Esophagus squamous epithelium (tissue), 5 donors: ENCODE data around the gene KCNQ1. TPM values are rescaled to one million over a fixed set of nuclear protein-coding genes. Genes with fewer than 3 reads are reported as not detected.
A peak's percentile ranks its signal among the peaks of the same experiment; 100 is the strongest.

Experiments used
- DNase-seq: peaks from one replicate; lab custom pipeline; 2025; lab: John Stamatoyannopoulos, UW
- H3K27ac ChIP-seq, 4 donors: fragments of 200-600 bp; sonication (generic); one replicate each; pipeline ENCODE4 v1.5.1; 2016 to 2019; ENCODE audit warnings: mild to moderate bottlenecking in 1 of 4
- H3K27me3 ChIP-seq, 4 donors: fragments of 200-600 bp; sonication (generic); 1 replicate in 3 of 4; 2 replicates in 1 of 4; pipeline versions ENCODE4 v1.5.1 to v1.6.0; 2017 to 2021; ENCODE audit warnings: antibody characterized with exemption in 1 of 4
- H3K36me3 ChIP-seq, 3 donors: fragments of 200-600 bp; sonication (generic); one replicate each; pipeline ENCODE4 v1.5.1; 2016 to 2019
- H3K4me1 ChIP-seq, 3 donors: fragments of 200-600 bp; sonication (generic); one replicate each; pipeline ENCODE4 v1.5.1; 2017 to 2019
- H3K4me3 ChIP-seq, 4 donors: fragments of 200-600 bp; sonication (generic); 1 replicate in 3 of 4; 2 replicates in 1 of 4; pipeline ENCODE4 v1.5.1; 2016 to 2019; ENCODE audit warnings: mild to moderate bottlenecking in 2 of 4, moderate library complexity in 1 of 4
- H3K9me3 ChIP-seq, 3 donors: fragments of 200-600 bp; sonication (generic); one replicate each; pipeline ENCODE4 v1.5.1; 2016 to 2019
- POLR2A ChIP-seq, 4 donors: fragments of 450-650 bp; IDR thresholded peaks; one replicate each; pipeline ENCODE4 v1.6.1; 2017; ENCODE audit warnings: antibody characterized with exemption in 4 of 4, mild to moderate bottlenecking in 4 of 4, moderate library complexity in 3 of 4
- WGBS, 2 donors: methylation state at CpG; one replicate each; pipeline ENCODE4 v1.1.5; 2018; 5-methylcytosine and 5-hydroxymethylcytosine counted together
- intact Hi-C: fragments of 100-400 bp; cut with DNase I; formaldehyde crosslinking; loops from one replicate; pipeline ENCODE4 v1.15.0; 2022
- total RNA-seq, 4 donors: library from RNA; depleted of rRNA; stranded (reverse); fragments of >200 nt; gene quantifications; one replicate each; pipeline ENCODE4 v1.1.0, GENCODE V29; 2016
- TF ChIP-seq, protein P1 (sequence below), 6 experiments: fragments of 450-650 bp in 4 of 6; fragments of 200-600 bp in 2 of 6; sonication (generic) in 2 of 6; IDR thresholded peaks; one replicate each; pipeline ENCODE4 v1.5.1; 2016 to 2019; ENCODE audit warnings: antibody characterized with exemption in 6 of 6, mild to moderate bottlenecking in 4 of 6, moderate library complexity in 4 of 6
- donor health status: DM: yes; HTN: yes; CAD: no.

Gene KCNQ1
- total RNA-seq, 4 donors from 2014 or later: 0.61 to 3.1 (median 0.72) TPM

DNA sequence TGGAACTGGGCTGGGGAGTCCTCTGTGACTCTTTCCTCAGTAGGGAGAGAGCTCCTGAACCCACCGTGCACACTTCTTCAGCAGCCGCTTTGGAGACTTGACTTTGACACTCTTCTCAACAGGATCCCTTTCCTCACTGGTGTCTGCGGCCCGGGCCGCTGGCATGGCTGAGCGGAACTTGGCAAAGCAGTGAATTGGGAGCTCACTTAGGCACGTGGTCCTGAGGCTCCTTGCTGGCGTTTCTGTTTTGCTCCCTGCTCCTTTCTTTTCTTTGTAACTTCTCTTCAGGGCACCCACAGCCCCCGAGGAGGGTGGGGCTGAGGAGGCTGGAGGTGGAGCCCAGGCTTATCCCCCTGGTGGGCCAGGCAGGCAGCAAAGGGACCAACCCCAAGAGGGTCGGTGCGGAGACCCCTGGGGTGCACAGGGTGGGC is 263.4 kb downstream of the KCNQ1 start:
- H3K4me1 ChIP-seq: peaks cover 0 to 23% (median 5%) of the 10 kb centered on the region in 3 donors
- H3K4me3 ChIP-seq: peak overlapping the region in 1 of 4 donors; percentile 12
- intact Hi-C loops: no loop called here
- H3K9me3 ChIP-seq: peaks cover 0 to 5% (median 0%) of the 10 kb centered on the region in 3 donors
- H3K36me3 ChIP-seq: no peaks in the 10 kb centered on the region
- peak overlapping the region in 3 of 4 donors; percentile 51 to 61 (median 52) for H3K27ac ChIP-seq
- no peak for TF ChIP-seq POLR2A (IDR thresholded peaks at IDR 0.05)
- TF ChIP-seq, protein P1, sequence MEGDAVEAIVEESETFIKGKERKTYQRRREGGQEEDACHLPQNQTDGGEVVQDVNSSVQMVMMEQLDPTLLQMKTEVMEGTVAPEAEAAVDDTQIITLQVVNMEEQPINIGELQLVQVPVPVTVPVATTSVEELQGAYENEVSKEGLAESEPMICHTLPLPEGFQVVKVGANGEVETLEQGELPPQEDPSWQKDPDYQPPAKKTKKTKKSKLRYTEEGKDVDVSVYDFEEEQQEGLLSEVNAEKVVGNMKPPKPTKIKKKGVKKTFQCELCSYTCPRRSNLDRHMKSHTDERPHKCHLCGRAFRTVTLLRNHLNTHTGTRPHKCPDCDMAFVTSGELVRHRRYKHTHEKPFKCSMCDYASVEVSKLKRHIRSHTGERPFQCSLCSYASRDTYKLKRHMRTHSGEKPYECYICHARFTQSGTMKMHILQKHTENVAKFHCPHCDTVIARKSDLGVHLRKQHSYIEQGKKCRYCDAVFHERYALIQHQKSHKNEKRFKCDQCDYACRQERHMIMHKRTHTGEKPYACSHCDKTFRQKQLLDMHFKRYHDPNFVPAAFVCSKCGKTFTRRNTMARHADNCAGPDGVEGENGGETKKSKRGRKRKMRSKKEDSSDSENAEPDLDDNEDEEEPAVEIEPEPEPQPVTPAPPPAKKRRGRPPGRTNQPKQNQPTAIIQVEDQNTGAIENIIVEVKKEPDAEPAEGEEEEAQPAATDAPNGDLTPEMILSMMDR (IDR thresholded peaks at IDR 0.05): no peak
- WGBS, 2 donors: 28 to 30% methylated on average over 7 to 8 of the region's 11 CpGs
- no peaks in the 10 kb centered on the region for H3K27me3 ChIP-seq
- no peak for DNase-seq

GRCh38 chr11:2708757-2709281 is 264.0 kb downstream of the KCNQ1 start:
- intact Hi-C loops: no loop called here
- WGBS, 2 donors: 73 to 79% methylated on average over 12 to 14 of the region's 14 CpGs
- Histone ChIP-seq H3K36me3 (no peaks in the 10 kb centered on the region), H3K9me3 (peaks cover 0 to 5% (median 0%) of the 10 kb centered on the region in 3 donors), H3K27me3 (no peaks in the 10 kb centered on the region), H3K27ac (peak overlapping the region in 3 of 4 donors; percentile 51 to 61 (median 52)), H3K4me3 (peak overlapping the region in 1 of 4 donors; percentile 12), H3K4me1 (peaks cover 0 to 19% (median 5%) of the 10 kb centered on the region in 3 donors)
- TF ChIP-seq POLR2A (IDR thresholded peaks at IDR 0.05): no peak
- DNase-seq: no peak

DNA sequence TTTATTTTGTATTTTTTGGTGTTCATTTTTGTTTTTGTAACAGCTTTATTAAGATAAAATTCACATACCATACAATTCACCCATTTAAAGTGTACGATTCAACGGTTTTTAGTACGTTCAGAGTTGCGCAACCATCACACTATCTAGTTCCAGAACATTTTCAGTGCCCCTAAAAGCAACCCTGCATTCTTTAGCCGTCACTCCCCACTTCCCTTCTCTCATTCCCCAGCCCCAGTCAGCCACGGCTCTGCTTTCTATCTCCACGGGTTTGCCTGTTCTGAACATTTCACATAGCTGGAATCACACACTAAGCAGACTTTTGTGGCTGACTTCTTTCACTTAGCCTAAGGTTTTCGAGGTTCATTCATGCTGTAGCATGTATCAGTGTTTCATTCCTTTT is 264.6 kb downstream of the KCNQ1 start:
- no peak for DNase-seq
- intact Hi-C loops: no loop called here
- peaks cover 0 to 19% (median 5%) of the 10 kb centered on the region in 3 donors for H3K4me1 ChIP-seq

GRCh38 chr11:2711161-2711560 is 266.4 kb downstream of the KCNQ1 start:
- H3K4me1 ChIP-seq: peaks cover 0 to 19% (median 5%) of the 10 kb centered on the region in 3 donors
- WGBS, 2 donors: 82 to 88% methylated on average over 3 of the region's 6 CpGs
- no peak overlapping the region for H3K4me3 ChIP-seq
- intact Hi-C loops: no loop called here
- H3K27me3 ChIP-seq: no peaks in the 10 kb centered on the region
- H3K36me3 ChIP-seq: no peaks in the 10 kb centered on the region
- H3K27ac ChIP-seq: no peak overlapping the region
- no peak for DNase-seq
- peaks cover 0 to 2% (median 0%) of the 10 kb centered on the region in 3 donors for H3K9me3 ChIP-seq
- TF ChIP-seq POLR2A (IDR thresholded peaks at IDR 0.05): no peak
- TF ChIP-seq, protein P1 (IDR thresholded peaks at IDR 0.05): no peak

More for the DNA sequence above, 264.6 kb downstream of the KCNQ1 start:
- H3K9me3 ChIP-seq: peaks cover 0 to 5% (median 0%) of the 10 kb centered on the region in 3 donors
- no peaks in the 10 kb centered on the region for H3K27me3 ChIP-seq
- TF ChIP-seq, protein P1 (IDR thresholded peaks at IDR 0.05): no peak
- TF ChIP-seq POLR2A (IDR thresholded peaks at IDR 0.05): no peak
- no peaks in the 10 kb centered on the region for H3K36me3 ChIP-seq
- peak overlapping the region in 1 of 4 donors; percentile 12 for H3K4me3 ChIP-seq
- peak overlapping the region in 1 of 4 donors; percentile 51 for H3K27ac ChIP-seq
- whole genome bisulfite sequencing, 2 donors: 45 to 46% methylated on average over 8 of the region's 8 CpGs

GRCh38 chr11:2713094-2713493 is 268.3 kb downstream of the KCNQ1 start:
- H3K27me3 ChIP-seq: no peaks in the 10 kb centered on the region
- intact Hi-C loops: no loop called here
- TF ChIP-seq, protein P1 (IDR thresholded peaks at IDR 0.05): no peak
- no peak for TF ChIP-seq POLR2A (IDR thresholded peaks at IDR 0.05)
- no peak overlapping the region for H3K27ac ChIP-seq
- peaks cover 0 to 25% (median 5%) of the 10 kb centered on the region in 3 donors for H3K4me1 ChIP-seq
- no peak for DNase-seq
- 85 to 88% methylated on average over 12 of the region's 12 CpGs for WGBS, 2 donors
- H3K4me3 ChIP-seq: no peak overlapping the region
- H3K36me3 ChIP-seq: no peaks in the 10 kb centered on the region
- no peaks in the 10 kb centered on the region for H3K9me3 ChIP-seq
